ENCODE results near the gene ERN2.

GRCh38 chr16:23745263-23745662 is 32.2 kb upstream of the ERN2 start:
- no peak for TF ChIP-seq CTCF (IDR thresholded peaks at IDR 0.05)
- no peak for TF ChIP-seq POLR2A (IDR thresholded peaks at IDR 0.05)
